HG03066 (cell line): Measurements from ENCODE around the gene ZNF335.

ENCODE experiments used
- ATAC-seq: cut with Tn5 transposase; IDR thresholded peaks from one replicate; pipeline ENCODE4 v1.9.1; 2021; ENCODE audit warnings: low read depth; ENCODE audit not compliant: unreplicated experiment

The ZNF335 gene

GRCh38 chr20:45971675-45972499, at the start of gene ZNF335:
TSS of gene ZNF335 (minus strand) at chr20:45972203. CDS start at chr20:45971410, 793 bp downstream.
- ATAC-seq, result peak; percentile 77

- no peak for ATAC-seq
These were observed 48.6 kb upstream of the ZNF335 start for GRCh38 chr20:46020555-46020954.

- no peak for ATAC-seq
These were observed 46.6 kb upstream of the ZNF335 start for GRCh38 chr20:46018611-46019010.

GRCh38 chr20:46018112-46018511, 46.1 kb upstream of the ZNF335 start:
- no peak for ATAC-seq

- no peak for ATAC-seq
These were observed 45.3 kb upstream of the ZNF335 start for GRCh38 chr20:46017272-46017671.

- no peak for ATAC-seq
These were observed 42.8 kb upstream of the ZNF335 start for GRCh38 chr20:46014517-46015396.

GRCh38 chr20:46013829-46014516, 42.0 kb upstream of the ZNF335 start:
- ATAC-seq, result no peak

- ATAC-seq, result no peak
These were observed 41.4 kb upstream of the ZNF335 start for GRCh38 chr20:46013322-46013828.

- ATAC-seq, result no peak
These were observed 40.9 kb upstream of the ZNF335 start for GRCh38 chr20:46012921-46013320.

- no peak for ATAC-seq
These were observed 39.9 kb upstream of the ZNF335 start for GRCh38 chr20:46011631-46012482.

GRCh38 chr20:46010491-46011391, 38.7 kb upstream of the ZNF335 start:
- ATAC-seq, result no peak

GRCh38 chr20:46009816-46010215, 37.8 kb upstream of the ZNF335 start:
- ATAC-seq, result no peak

- no peak for ATAC-seq
These were observed 35.7 kb upstream of the ZNF335 start for GRCh38 chr20:46007671-46008070.

- ATAC-seq, result no peak
These were observed 35.0 kb upstream of the ZNF335 start for GRCh38 chr20:46006964-46007363.

GRCh38 chr20:46006022-46006705, 34.2 kb upstream of the ZNF335 start:
- ATAC-seq, result no peak

- no peak for ATAC-seq
These were observed 33.0 kb upstream of the ZNF335 start for GRCh38 chr20:46004889-46005473.

GRCh38 chr20:46004187-46004586, 32.2 kb upstream of the ZNF335 start:
- ATAC-seq, result no peak

GRCh38 chr20:46002008-46002407, 30.0 kb upstream of the ZNF335 start:
- no peak for ATAC-seq
